Posterior cingulate gyrus (tissue), 11 donors: ENCODE data around the gene ADAM8.

Experiments used
- DNase-seq, 10 donors: peaks; one replicate each; pipeline versions ENCODE4 v3.0.0 to v3.0.0-alpha.2; 2020 to 2021; ENCODE audit warnings: mixed read lengths in 3 of 10
- intact Hi-C: fragments of 100-400 bp; cut with DNase I; formaldehyde crosslinking; loops from one replicate; pipeline ENCODE4 v1.15.1; 2023

The ADAM8 gene

DNA sequence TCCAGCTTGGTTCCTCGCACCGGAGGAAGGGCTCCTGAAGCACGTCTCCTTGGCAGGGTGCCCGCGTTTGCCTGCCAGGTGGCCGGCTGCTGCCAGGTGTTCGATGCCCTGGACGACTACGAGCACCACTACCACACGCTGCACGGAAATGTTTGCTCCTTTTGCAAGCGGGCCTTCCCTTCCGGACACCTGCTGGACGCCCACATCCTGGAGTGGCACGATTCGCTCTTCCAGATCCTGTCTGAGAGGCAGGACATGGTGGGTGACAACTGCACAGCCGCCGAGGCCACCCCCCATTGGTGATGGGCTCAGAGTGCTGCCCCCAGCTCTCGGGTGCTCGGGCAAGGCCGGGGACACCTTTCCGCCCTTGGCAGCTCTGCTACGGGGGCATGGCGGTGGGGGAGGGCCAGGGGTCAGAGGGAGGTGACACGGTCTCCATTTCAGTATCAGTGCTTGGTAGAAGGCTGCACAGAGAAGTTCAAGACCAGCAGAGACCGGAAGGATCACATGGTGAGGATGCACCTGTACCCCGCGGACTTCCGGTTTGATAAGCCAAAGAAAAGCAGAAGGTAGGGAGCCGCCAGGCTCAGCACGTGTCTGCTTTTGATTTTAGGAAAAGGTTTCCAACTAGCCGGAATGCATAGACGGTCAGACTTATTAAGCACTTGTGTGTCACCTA is 33.2 kb upstream of the ADAM8 start:
- intact Hi-C loops, result no loop called here
- peak in 2 of 10 donors; percentile 67 to 86 for DNase-seq

- intact Hi-C loops, result no loop called here
- peak; percentile 83 to 99 (median 88) for DNase-seq
Observed at GRCh38 chr10:133309100-133309719, 32.5 kb upstream of the ADAM8 start.

DNA sequence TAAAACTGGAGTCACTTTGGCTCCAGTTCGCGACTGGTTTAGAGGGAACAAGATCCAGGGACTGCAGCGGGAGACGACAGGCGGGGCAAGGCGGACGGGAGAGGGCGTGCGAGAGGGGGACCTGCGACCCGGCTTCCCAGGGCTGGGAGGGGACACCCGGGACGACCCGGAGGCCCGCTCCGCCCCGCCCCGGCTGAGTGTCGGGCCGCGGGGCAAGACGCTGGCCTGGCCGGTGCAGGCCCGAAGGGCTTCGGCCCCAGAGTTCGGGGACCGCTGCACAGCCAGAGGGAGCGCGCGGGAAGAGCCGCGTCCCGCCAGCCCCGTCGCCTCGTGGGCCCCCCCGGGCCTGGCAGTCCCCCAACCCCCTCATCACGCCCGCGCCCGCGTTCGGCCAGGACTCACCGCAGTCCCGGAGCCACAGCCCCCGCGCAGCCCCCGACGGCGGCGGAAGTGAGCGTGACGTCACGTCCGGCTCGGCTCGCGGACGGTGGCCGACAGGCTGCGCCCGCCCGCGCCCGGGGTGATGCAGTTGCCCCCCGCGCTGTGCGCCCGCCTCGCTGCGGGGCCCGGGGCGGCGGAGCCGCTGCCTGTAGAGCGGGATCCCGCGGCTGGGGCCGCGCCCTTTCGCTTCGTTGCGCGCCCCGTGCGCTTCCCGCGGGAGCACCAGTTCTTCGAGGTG is 31.9 kb upstream of the ADAM8 start, which contains the start of the genes TUBGCP2 and ZNF511:
Gene TUBGCP2 (minus strand): TSS at position 452 of the 679 bp plus-strand sequence. CDS start 5,931 bp downstream, outside the sequence.
Gene ZNF511 (plus strand): TSS at position 494 of the 679 bp plus-strand sequence. CDS start 30 bp downstream, at position 524.
- intact Hi-C loops, result no loop called here
- DNase-seq, result peak; percentile 80 to 98 (median 84)

DNA sequence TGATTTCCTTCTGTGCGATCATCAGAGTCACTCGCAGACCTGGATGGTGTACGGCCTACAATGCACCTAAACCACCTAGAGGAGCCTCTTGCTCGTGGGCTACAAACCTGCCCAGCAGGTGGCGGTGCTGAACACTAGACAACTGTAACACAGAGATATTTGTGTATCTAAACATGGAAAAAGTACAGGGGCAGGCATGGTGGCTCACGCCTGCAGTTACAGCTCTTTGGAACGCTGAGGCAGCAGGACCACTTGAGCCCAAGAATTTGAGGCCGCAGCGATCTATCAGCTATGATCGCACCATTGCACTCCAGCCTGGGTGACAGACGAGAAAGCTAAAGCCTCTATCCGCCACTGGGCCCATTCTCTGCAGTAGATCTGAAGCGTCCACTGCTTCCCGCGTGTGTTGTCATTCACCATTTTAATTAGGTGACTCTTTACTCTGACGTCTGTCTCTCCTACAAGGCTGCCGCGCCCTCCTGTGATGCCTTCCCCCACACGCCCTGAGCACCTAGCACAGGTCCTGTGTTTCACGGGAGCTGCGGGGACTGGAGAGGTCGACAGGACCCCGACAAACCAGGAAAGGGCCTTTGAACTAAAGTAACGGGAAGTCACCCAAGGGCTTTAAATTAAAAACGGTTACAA is 31.2 kb upstream of the ADAM8 start:
- peak in 7 of 10 donors; percentile 61 to 94 (median 77) for DNase-seq
- intact Hi-C loops, result no loop called here

DNA sequence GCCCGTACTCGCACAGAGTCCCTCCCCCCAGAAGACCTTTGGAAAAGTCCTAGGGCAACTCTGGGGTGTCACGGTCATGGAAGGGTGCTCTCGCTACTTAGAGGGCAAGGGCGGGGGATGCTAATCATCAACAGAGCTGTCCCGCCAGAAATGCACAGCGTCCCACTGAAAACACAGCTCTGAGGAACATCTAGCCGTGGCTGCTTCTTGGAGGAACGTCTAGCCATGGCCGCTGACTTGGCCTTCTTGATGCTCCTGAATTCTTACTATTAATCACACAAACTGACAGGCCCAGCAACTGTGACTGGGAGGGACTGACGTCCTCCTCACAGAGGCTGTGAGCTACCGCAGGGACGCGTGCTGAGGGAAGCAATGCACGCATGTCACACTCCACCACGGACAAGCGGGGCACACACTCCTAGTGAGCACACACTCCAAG is 30.3 kb upstream of the ADAM8 start:
- DNase-seq, result peak in 2 of 10 donors; percentile 48 to 50
- intact Hi-C loops, result no loop called here

DNA sequence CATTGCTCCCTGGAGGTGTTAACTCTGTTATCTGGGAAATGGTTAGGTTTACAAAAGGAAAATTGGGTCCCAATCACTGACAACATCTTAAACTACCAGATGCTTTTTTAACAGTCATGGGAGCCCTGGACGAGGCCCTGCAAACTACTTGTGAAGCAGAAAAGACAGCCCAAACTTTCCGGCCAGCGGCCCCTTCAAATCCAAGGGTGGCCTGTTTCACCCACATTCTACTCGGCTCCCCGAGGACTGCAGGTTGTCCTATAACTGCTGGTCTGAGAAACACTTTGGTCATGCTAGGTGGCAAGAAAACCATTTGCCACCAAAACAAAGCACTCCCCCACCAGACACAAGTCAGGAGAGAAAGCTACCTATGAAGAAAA is 29.4 kb upstream of the ADAM8 start:
- peak in 2 of 10 donors; percentile 13 to 28 for DNase-seq
- intact Hi-C loops, result no loop called here

- intact Hi-C loops, result no loop called here
- no peak for DNase-seq
Observed at GRCh38 chr10:133303206-133303605, 26.5 kb upstream of the ADAM8 start.

DNA sequence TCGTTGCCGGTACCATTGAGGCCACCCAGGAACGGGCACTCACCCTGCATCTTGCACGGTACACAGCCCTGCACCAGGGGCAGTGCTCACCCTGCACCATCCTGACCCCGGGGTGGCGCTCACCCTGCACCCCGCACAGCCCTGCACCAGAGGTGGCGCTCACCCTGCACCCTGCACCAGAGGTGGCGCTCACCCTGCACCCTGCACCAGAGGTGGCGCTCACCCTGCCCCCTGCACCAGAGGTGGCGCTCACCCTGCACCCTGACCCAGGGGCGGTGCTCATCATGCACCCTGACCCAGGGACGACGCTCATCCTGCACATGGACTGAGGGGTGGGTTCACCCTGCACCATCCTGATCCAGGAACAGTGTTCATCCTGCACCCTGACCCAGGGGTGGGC is 25.6 kb upstream of the ADAM8 start:
- DNase-seq, result peak in 1 of 10 donors; percentile 42
- intact Hi-C loops, result no loop called here

DNA sequence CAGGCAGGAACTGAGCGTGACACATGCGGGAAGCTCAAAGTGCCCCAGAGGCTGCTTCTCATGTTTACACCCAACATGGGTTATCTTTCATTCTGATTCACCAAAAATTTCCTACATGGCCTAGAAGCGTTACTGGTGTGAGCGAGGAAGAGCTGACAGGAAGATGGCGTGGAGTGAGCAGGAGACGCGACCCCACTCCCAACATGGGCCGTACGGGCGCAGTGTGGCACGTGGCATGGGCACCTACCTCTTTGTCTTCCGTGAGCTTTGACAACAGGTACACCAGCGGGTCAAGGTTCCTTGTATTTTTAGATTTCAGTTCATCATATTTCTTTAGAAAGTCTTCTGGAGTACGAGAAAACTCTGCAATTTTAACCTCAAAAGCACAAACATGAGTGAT is 23.1 kb upstream of the ADAM8 start:
- peak in 1 of 10 donors; percentile 23 for DNase-seq
- intact Hi-C loops, result no loop called here

GRCh38 chr10:133299224-133299623 is 22.6 kb upstream of the ADAM8 start:
- intact Hi-C loops, result no loop called here
- peak in 1 of 10 donors; percentile 37 for DNase-seq

GRCh38 chr10:133298466-133298865 is 21.8 kb upstream of the ADAM8 start:
- peak in 1 of 10 donors; percentile 49 for DNase-seq
- intact Hi-C loops, result no loop called here

GRCh38 chr10:133297504-133297903 is 20.8 kb upstream of the ADAM8 start:
- DNase-seq, result peak in 1 of 10 donors; percentile 37
- intact Hi-C loops, result no loop called here

DNA sequence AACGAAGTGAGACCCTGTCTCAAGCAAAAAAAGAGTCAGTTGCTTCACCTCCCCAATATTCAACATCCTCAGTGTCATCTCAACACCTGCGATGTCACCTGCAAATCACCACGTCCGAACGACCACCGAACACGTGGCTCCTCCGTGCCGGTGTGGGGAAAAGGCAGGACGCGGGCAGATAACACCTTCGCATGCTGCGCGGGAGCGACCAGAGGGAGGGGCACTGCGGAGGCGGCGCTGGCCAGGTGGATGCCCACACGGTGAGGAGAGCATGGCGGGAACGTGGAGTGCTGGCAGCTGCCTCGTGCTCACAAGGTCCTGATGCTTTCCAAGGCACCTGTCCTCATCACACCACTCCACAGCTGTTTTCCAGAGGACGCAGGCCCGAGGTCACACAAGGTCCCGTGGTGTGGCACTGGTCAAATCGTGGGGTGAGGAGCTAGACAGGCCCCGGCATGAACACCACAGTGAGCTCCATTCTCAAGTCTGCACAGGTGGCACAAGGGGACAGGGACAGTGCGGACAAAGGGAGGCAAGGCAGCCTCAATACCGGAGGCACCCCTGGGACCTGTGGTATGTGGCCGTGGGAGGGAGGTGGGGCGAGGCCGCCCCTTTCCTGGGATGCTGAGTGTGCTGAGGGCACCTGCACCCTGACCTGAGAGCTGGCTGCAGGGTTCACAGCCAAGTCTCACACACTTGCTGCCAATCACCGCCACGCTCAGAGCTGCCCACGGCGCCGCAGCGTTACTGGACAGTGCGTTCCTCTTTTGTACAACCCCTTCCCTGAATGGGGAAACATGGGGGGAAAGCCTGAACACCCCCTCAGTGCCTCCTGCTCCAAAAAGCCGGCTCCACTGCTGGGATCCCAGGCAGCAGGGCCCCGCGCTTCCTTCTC is 19.0 kb upstream of the ADAM8 start:
- intact Hi-C loops, result no loop called here

DNA sequence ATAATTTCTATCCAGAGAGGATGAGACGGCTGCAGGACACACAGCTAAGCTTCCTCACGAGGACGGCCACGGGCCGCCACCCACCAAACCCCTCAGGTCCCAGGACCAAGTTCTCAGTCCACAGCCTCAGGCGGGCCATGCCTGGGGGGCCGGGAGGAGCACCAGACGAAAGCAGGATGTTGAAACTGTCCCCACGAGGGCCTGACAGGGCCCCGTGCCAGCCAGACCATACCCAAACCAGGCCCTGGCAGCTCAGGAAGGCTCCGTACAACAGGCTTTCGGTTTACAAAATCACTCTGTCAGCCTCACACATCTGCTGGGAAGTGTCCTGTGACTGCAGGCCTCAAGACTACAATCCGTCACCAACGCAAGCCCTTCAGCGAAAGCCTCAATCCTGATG is 17.5 kb upstream of the ADAM8 start:
- intact Hi-C loops, result no loop called here

More for the DNA sequence above, 19.0 kb upstream of the ADAM8 start:
- DNase-seq, result peak in 2 of 10 donors; percentile 59 to 82

GRCh38 chr10:133293810-133294119 is 17.1 kb upstream of the ADAM8 start:
- intact Hi-C loops, result no loop called here

More for the DNA sequence above, 17.5 kb upstream of the ADAM8 start:
- DNase-seq, result no peak

DNA sequence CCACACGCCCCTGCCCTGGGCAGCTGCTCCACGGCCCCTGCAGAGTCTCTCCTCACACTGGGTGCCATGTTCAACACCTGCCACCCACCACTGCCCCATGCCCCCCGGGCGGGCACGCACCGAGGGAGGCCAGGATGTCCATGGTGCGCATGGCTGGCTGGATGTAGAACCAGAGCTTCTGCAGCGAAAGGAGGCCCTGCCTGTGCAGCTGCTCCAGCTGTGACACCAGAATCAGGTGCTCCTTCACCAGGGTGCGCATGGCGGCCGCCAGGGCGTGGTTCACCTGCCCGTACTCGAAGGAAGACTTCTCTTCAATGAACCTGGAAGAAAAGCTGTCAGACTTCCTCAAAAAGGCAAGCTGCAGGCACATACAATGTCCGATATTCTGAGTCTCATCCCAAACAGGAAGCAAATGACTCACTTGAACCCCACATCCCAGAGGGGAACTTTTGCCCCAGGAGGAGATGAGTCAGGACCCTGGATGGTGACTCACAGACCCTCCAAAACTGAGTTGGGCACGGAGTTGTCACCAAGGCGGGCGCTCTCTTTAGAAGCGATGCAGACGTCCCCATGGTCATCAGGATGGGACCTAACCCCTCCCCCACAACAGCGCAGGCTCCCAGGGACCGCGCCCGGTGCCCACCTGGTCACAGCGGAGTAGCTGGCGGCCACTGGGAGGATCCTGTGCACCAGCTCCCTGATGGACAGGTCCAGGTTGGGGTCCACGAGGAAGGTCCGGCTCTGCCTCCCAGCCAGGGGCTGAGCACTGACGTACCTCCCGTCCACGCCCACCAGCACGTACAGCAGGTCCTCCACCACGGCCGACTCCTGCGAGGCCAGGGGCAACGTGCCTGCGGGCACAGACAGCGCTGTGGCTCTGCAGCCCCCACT is 16.5 kb upstream of the ADAM8 start:
- intact Hi-C loops, result no loop called here
- DNase-seq, result no peak

More at GRCh38 chr10:133293810-133294119, 17.1 kb upstream of the ADAM8 start:
- no peak for DNase-seq

GRCh38 chr10:133289761-133290160 is 13.1 kb upstream of the ADAM8 start:
- intact Hi-C loops, result no loop called here

GRCh38 chr10:133287832-133288500 is 11.3 kb upstream of the ADAM8 start:
- intact Hi-C loops, result no loop called here

More at GRCh38 chr10:133289761-133290160, 13.1 kb upstream of the ADAM8 start:
- DNase-seq, result no peak

More at GRCh38 chr10:133287832-133288500, 11.3 kb upstream of the ADAM8 start:
- DNase-seq, result peak in 1 of 10 donors; percentile 78
